ENCODE data around the gene PIP5K1C. TPM values are rescaled to one million over a fixed set of nuclear protein-coding genes. Genes with fewer than 3 reads are reported as not detected.

PIP5K1C gene
- total RNA-seq, 1 experiment from 2014 or later, result 35.5 TPM

GRCh38 chr19:3620817-3621547 lies 79.3 kb downstream of the PIP5K1C start:
- intact Hi-C loops (cut with micrococcal nuclease; ENCODE audit: unreplicated experiment), result no loop called here
- no TSS peak for BruUV-seq (replicated peaks)
- Histone ChIP-seq H3K27ac (ENCODE audit: low read depth, low read length, poor library complexity, severe bottlenecking) (no peak overlapping the region), H3K4me1 (ENCODE audit: insufficient read depth, low read length, poor library complexity, severe bottlenecking) (peaks cover 9% of the 10 kb centered on the region), H3K9me3 (ENCODE audit: low read depth, low read length, poor library complexity, severe bottlenecking) (no peaks in the 10 kb centered on the region), H3K4me3 (ENCODE audit: low read depth, low read length, poor library complexity, severe bottlenecking) (no peak overlapping the region), H3K27me3 (replicated peaks; ENCODE audit: insufficient read depth, low read depth, low read length, poor library complexity) (no peaks in the 10 kb centered on the region), H3K36me3 (ENCODE audit: insufficient read depth, low read length, poor library complexity, severe bottlenecking) (peaks cover 2% of the 10 kb centered on the region)
- TF ChIP-seq CTCF (conservative IDR thresholded peaks at IDR 0.05; ENCODE audit: low read depth, low read length), result no peak
- no peak for TF ChIP-seq EZH2 (IDR thresholded peaks at IDR 0.05; ENCODE audit: borderline replicate concordance, low read depth, low read length, poor library complexity, severe bottlenecking)
- ChIA-PET CTCF (no interaction called here), POLR2A (ENCODE audit: low non-redundant PET) (interaction anchor here (0.5 kb wide), 1 partner anchor 369 kb away, joined by 9 read pairs; no protein-coding TSS in a partner anchor)
- no peak for DNase-seq (ENCODE audit: low spot score)

GRCh38 chr19:3620145-3620816 lies 80.0 kb downstream of the PIP5K1C start:
- ChIA-PET POLR2A (ENCODE audit: low non-redundant PET) (interaction anchor here (0.5 kb wide), 1 partner anchor 369 kb away, joined by 9 read pairs; no protein-coding TSS in a partner anchor), CTCF (no interaction called here)
- Histone ChIP-seq H3K9me3 (ENCODE audit: low read depth, low read length, poor library complexity, severe bottlenecking) (no peaks in the 10 kb centered on the region), H3K27ac (ENCODE audit: low read depth, low read length, poor library complexity, severe bottlenecking) (no peak overlapping the region), H3K27me3 (replicated peaks; ENCODE audit: insufficient read depth, low read depth, low read length, poor library complexity) (no peaks in the 10 kb centered on the region), H3K4me1 (ENCODE audit: insufficient read depth, low read length, poor library complexity, severe bottlenecking) (peaks cover 3% of the 10 kb centered on the region), H3K36me3 (ENCODE audit: insufficient read depth, low read length, poor library complexity, severe bottlenecking) (peaks cover 2% of the 10 kb centered on the region), H3K4me3 (ENCODE audit: low read depth, low read length, poor library complexity, severe bottlenecking) (no peak overlapping the region)
- BruUV-seq (replicated peaks), result no TSS peak
- TF ChIP-seq CTCF (conservative IDR thresholded peaks at IDR 0.05; ENCODE audit: low read depth, low read length), result no peak
- TF ChIP-seq EZH2 (IDR thresholded peaks at IDR 0.05; ENCODE audit: borderline replicate concordance, low read depth, low read length, poor library complexity, severe bottlenecking), result no peak
- intact Hi-C loops (cut with micrococcal nuclease; ENCODE audit: unreplicated experiment), result no loop called here
- no peak for DNase-seq (ENCODE audit: low spot score)

- H3K27ac ChIP-seq (ENCODE audit: low read depth, low read length, poor library complexity, severe bottlenecking), result no peak overlapping the region
- CTCF ChIA-PET, result no interaction called here
- no peak overlapping the region for H3K4me3 ChIP-seq (ENCODE audit: low read depth, low read length, poor library complexity, severe bottlenecking)
- no peaks in the 10 kb centered on the region for H3K9me3 ChIP-seq (ENCODE audit: low read depth, low read length, poor library complexity, severe bottlenecking)
- H3K36me3 ChIP-seq (ENCODE audit: insufficient read depth, low read length, poor library complexity, severe bottlenecking), result peaks cover 2% of the 10 kb centered on the region
- DNase-seq (ENCODE audit: low spot score), result no peak
- TF ChIP-seq EZH2 (IDR thresholded peaks at IDR 0.05; ENCODE audit: borderline replicate concordance, low read depth, low read length, poor library complexity, severe bottlenecking), result no peak
- no peak for TF ChIP-seq CTCF (conservative IDR thresholded peaks at IDR 0.05; ENCODE audit: low read depth, low read length)
- POLR2A ChIA-PET (ENCODE audit: low non-redundant PET), result no interaction called here
- H3K4me1 ChIP-seq (ENCODE audit: insufficient read depth, low read length, poor library complexity, severe bottlenecking), result no peaks in the 10 kb centered on the region
- BruUV-seq (replicated peaks), result no TSS peak
- no peaks in the 10 kb centered on the region for H3K27me3 ChIP-seq (replicated peaks; ENCODE audit: insufficient read depth, low read depth, low read length, poor library complexity)
- intact Hi-C loops (cut with micrococcal nuclease; ENCODE audit: unreplicated experiment), result loop anchor here (2.0 to 5.0 kb wide), 2 partner anchors 33 to 292 kb away; no protein-coding TSS in a partner anchor
Observed at GRCh38 chr19:3619631-3620012, 80.6 kb downstream of the PIP5K1C start.
